Panc1 (cell line): ENCODE measurements around the gene ULBP3. TPM values are rescaled to one million over a fixed set of nuclear protein-coding genes. Genes with fewer than 3 reads are reported as not detected.
A peak's percentile ranks its signal among the peaks of the same experiment; 100 is the strongest.

ENCODE experiments used
- ATAC-seq: fragments of 200-7000 bp; cut with Tn5 transposase; 2 replicates; pipeline ENCODE4 v1.9.1; 2020; ENCODE audit warnings: mild to moderate bottlenecking, moderate library complexity
- Bru-seq: library from RNA; stranded (reverse); fragments of 400-500 nt; gene quantifications from one replicate; lab custom pipeline; 2021; lab: Mats Ljungman, UMichigan
- BruChase-seq, 2 experiments: library from RNA; stranded (reverse); fragments of 400-500 nt; gene quantifications; one replicate each; lab custom pipeline; 2021; lab: Mats Ljungman, UMichigan
- BruUV-seq: library from RNA; stranded (reverse); fragments of 400-500 nt; replicated peaks from 2 replicates; lab custom pipeline; 2021; lab: Mats Ljungman, UMichigan
- CTCF ChIA-PET: fragments of 300-600 bp; sonication (Branson Sonifier 250); formaldehyde crosslinking; loops from one replicate; lab custom pipeline; 2022; ENCODE audit warnings: antibody characterized with exemption; lab: Charles Lee
- POLR2A ChIA-PET: fragments of 300-600 bp; sonication (Branson Sonifier 250); formaldehyde crosslinking; loops from one replicate; lab custom pipeline; 2022; ENCODE audit warnings: antibody characterized with exemption; lab: Charles Lee
- DNase-seq: peaks from one replicate; pipeline ENCODE4 v3.0.0-alpha.2; 2010; ENCODE audit warnings: low read depth, low spot score
- H3K27ac ChIP-seq: 2 replicates; pipeline ENCODE4 v1.5.1; 2011; ENCODE audit warnings: mild to moderate bottlenecking, low read length, inconsistent platforms
- H3K27me3 ChIP-seq: fragments of 200-500 bp; sonication (Bioruptor generic); 2 replicates; pipeline ENCODE4 v1.6.0; 2014; ENCODE audit warnings: low read length, inconsistent platforms; ENCODE audit not compliant: control insufficient read depth, insufficient read depth
- H3K36me3 ChIP-seq: fragments of 200-500 bp; sonication (Bioruptor generic); 2 replicates; pipeline ENCODE4 v1.5.1; 2014; ENCODE audit warnings: inconsistent platforms, mild to moderate bottlenecking, low read length, moderate library complexity; ENCODE audit not compliant: control insufficient read depth, insufficient read depth
- H3K4me1 ChIP-seq: 2 replicates; pipeline ENCODE4 v1.5.1; 2011; ENCODE audit warnings: inconsistent platforms, mild to moderate bottlenecking, low read length, moderate library complexity; ENCODE audit not compliant: control insufficient read depth, insufficient read depth
- H3K4me3 ChIP-seq, 2 experiments: 2 replicates each; pipeline ENCODE4 v1.5.1; 2011 to 2012; ENCODE audit warnings: low read depth in 2 of 2, low read length in 2 of 2, mild to moderate bottlenecking in 2 of 2, inconsistent platforms in 1 of 2, moderate library complexity in 1 of 2
- H3K9me3 ChIP-seq: fragments of 200-500 bp; sonication (Bioruptor generic); 2 replicates; pipeline ENCODE4 v1.5.1; 2014; ENCODE audit warnings: low read depth, mild to moderate bottlenecking, inconsistent platforms, low read length, moderate library complexity; ENCODE audit not compliant: control insufficient read depth, insufficient read depth
- CTCF ChIP-seq: fragments of 450-650 bp; IDR thresholded peaks from 2 replicates; pipeline ENCODE4 v1.5.1; 2017; ENCODE audit warnings: mild to moderate bottlenecking
- POLR2AphosphoS5 ChIP-seq: IDR thresholded peaks from 2 replicates; pipeline ENCODE4 v1.6.1; 2012; ENCODE audit warnings: mild to moderate bottlenecking, low read depth, low read length, moderate library complexity
- REST ChIP-seq, 2 experiments: IDR thresholded peaks; 2 replicates each; pipeline ENCODE4 v1.6.1; 2011 to 2012; ENCODE audit warnings: low read depth in 2 of 2, control low read depth in 1 of 2, low read length in 1 of 2, mild to moderate bottlenecking in 1 of 2, moderate library complexity in 1 of 2; ENCODE audit not compliant: insufficient read depth in 1 of 2
- SIN3A ChIP-seq: IDR thresholded peaks from 2 replicates; pipeline ENCODE4 v1.6.1; 2012; ENCODE audit warnings: low read depth, mild to moderate bottlenecking, low read length, moderate library complexity, borderline replicate concordance; ENCODE audit not compliant: insufficient read depth
- TCF7L2 ChIP-seq: IDR thresholded peaks from 2 replicates; pipeline ENCODE4 v1.6.1; 2011; ENCODE audit warnings: mild to moderate bottlenecking, low read depth, low read length, inconsistent platforms
- in situ Hi-C: cut with HindIII; loops from 2 replicates; pipeline ENCODE4 v1.10.0; 2016; ENCODE audit warnings: low sequenced_read_pairs, low pct_unique_long_range_greater_than_20kb
- intact Hi-C: fragments of 100-400 bp; cut with micrococcal nuclease; formaldehyde crosslinking; loops from one replicate; pipeline ENCODE4 v1.10.0; 2022; ENCODE audit not compliant: unreplicated experiment
- long read RNA-seq: library from polyadenylated mRNA; unstranded; transcript quantifications from one replicate; pipeline ENCODE4 v2.0.0, GENCODE V29; 2021; ENCODE audit not compliant: unreplicated experiment
- polyA plus RNA-seq: library from polyadenylated mRNA; unstranded; fragments of >200 nt; gene quantifications from one replicate; pipeline ENCODE4 v1.2.1, GENCODE V29; 2012; ENCODE audit warnings: missing spikeins; ENCODE audit not compliant: insufficient read length
- total RNA-seq: library from RNA; stranded (reverse); gene quantifications from one replicate; pipeline ENCODE4 v1.2.1, GENCODE V29; 2021; ENCODE audit not compliant: unreplicated experiment

Gene ULBP3
- total RNA-seq, result 2.4 TPM
- 1.6 TPM for polyA plus RNA-seq
- percentile 28 among the genes with signal in this experiment for Bru-seq, nascent RNA
- BruChase-seq, experiment 1, labeled RNA remaining after a 2-hour chase, result percentile 38 among the genes with signal in this experiment
- percentile 49 among the genes with signal in this experiment for BruChase-seq, experiment 2, labeled RNA remaining after a 6-hour chase
- long read RNA-seq, partial matches to known transcripts, result 1 of 4 reads
- long read RNA-seq, other reads (novel, unspliced or antisense), result 0 of 4 reads

DNA sequence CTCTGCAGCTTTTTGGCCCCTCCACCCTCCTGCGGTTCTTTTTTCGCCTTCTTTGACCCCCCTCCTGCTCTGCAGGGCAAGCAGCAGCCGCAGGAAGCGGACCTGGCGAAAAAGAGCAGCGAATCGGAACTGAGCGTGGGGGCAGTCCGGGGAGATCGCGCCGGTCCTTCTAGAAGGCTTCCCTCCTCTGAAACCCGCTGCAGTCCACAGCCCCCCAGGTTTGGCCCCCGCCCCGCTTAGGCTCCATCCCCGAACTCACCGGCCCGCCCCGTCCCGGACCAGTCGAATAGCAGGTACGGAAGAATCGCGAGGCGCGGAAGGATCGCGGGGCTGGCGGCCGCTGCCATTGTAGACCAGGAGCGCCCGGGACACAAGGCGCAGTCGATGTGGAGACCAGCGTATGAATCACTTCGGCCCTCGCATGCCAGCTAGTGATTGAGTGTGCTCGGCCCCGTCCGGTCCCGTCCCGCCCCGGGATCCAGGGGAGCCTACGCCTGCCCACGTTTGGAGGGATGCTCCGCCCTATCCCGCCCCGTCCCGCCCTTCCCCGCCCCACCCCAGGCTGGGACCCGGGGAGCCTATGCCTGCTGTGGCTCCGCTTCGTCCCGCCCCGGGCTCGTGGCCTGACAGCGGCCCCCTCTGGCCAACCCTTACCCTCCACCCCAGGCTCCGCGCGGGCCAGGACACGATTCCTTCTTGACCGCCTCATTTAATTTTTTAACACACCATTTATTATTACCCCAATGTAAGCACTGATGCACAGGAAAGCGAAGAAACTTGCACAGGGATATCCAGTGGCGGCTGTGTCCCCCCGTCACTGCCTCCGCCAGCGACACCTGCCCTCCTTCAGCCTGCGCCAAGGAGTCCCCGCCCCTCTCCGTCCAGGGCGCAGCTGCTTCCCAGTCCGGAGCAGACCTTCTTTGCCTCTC is at the start of gene ULBP3:
TSS of gene ULBP3 (minus strand) at position 402 of the 929 bp plus-strand sequence. CDS start at position 347, 55 bp downstream.
- intact Hi-C loops, result no loop called here
- ATAC-seq, result peak; percentile 97
- Histone ChIP-seq H3K27me3 (no peaks in the 10 kb centered on the region), H3K27ac (peak within 1 kb of the TSS; percentile 39; the same call in 1 of the 2 replicates), H3K4me1 (peaks cover 5% of the 10 kb centered on the region; the same call in 1 of the 2 replicates), H3K9me3 (no peaks in the 10 kb centered on the region), H3K4me3 (peak within 1 kb of the TSS; percentile 62 to 77), H3K36me3 (no peaks in the 10 kb centered on the region; the same call in 1 of the 2 replicates)
- DNase-seq, result no peak
- POLR2A ChIA-PET, result interaction anchor here (0.7 kb wide), 2 partner anchors 23 to 273 kb away, joined by 3 to 4 read pairs; no protein-coding TSS in a partner anchor
- BruUV-seq, result no TSS peak
- CTCF ChIA-PET, result interaction anchor here (0.6 to 0.7 kb wide), 6 partner anchors 10 to 1544 kb away, joined by 3 to 8 read pairs (median 3); no protein-coding TSS in a partner anchor
- TF ChIP-seq POLR2AphosphoS5, result 0 out of 2 replicates have a peak, but pooled peaks have one; percentile 36
- TF ChIP-seq REST (IDR thresholded peaks at IDR 0.05; ENCODE audit: insufficient read depth in 1 of 2, low read depth in 2 of 2, low read length in 1 of 2), result no peak
- peak; percentile 86 for TF ChIP-seq CTCF
- in situ Hi-C loops, result no loop called here

GRCh38 chr6:150118627-150119026 is 49.7 kb upstream of the ULBP3 start:
- Histone ChIP-seq H3K4me3 (no peak overlapping the region), H3K9me3 (no peaks in the 10 kb centered on the region), H3K27me3 (peaks cover 3% of the 10 kb centered on the region; the same call in 1 of the 2 replicates), H3K4me1 (no peaks in the 10 kb centered on the region), H3K27ac (no peak overlapping the region), H3K36me3 (no peaks in the 10 kb centered on the region)
- in situ Hi-C loops, result no loop called here
- ATAC-seq (peak; percentile 48; the same call in 1 of the 2 replicates), DNase-seq (no peak)
- ChIA-PET POLR2A (no interaction called here), CTCF (no interaction called here)
- intact Hi-C loops, result no loop called here
- TF ChIP-seq CTCF (no peak), POLR2AphosphoS5 (no peak), REST (IDR thresholded peaks at IDR 0.05; ENCODE audit: insufficient read depth in 1 of 2, low read depth in 2 of 2, low read length in 1 of 2) (no peak), TCF7L2 (no peak), SIN3A (no peak)
- no TSS peak for BruUV-seq
